Stomach (tissue), 4 donors: ENCODE data around the gene TNNI3K.

ENCODE experiments used
- EP300 ChIP-seq: sonication (generic); formaldehyde crosslinking; IDR thresholded peaks from one replicate; pipeline ENCODE4 v1.6.1; 2017; ENCODE audit warnings: antibody characterized with exemption
- POLR2A ChIP-seq, 4 donors: fragments of 450-650 bp; IDR thresholded peaks; one replicate each; pipeline ENCODE4 v1.6.1; 2016; ENCODE audit warnings: antibody characterized with exemption in 4 of 4, control low read depth in 2 of 4, mild to moderate bottlenecking in 1 of 4, moderate library complexity in 1 of 4
- TF ChIP-seq, protein P1 (sequence below), 7 experiments: fragments of 450-650 bp in 4 of 7; fragments of 200-600 bp in 3 of 7; sonication (generic) in 3 of 7; IDR thresholded peaks; one replicate each; pipeline ENCODE4 v1.5.1; 2016 to 2019; ENCODE audit warnings: antibody characterized with exemption in 7 of 7, control low read depth in 2 of 7, mild to moderate bottlenecking in 1 of 7

GRCh38 chr1:74334147-74334546 lies 99.0 kb downstream of the TNNI3K start:
- TF ChIP-seq POLR2A (IDR thresholded peaks at IDR 0.05) (no peak), EP300 (no peak)
- TF ChIP-seq, protein P1, sequence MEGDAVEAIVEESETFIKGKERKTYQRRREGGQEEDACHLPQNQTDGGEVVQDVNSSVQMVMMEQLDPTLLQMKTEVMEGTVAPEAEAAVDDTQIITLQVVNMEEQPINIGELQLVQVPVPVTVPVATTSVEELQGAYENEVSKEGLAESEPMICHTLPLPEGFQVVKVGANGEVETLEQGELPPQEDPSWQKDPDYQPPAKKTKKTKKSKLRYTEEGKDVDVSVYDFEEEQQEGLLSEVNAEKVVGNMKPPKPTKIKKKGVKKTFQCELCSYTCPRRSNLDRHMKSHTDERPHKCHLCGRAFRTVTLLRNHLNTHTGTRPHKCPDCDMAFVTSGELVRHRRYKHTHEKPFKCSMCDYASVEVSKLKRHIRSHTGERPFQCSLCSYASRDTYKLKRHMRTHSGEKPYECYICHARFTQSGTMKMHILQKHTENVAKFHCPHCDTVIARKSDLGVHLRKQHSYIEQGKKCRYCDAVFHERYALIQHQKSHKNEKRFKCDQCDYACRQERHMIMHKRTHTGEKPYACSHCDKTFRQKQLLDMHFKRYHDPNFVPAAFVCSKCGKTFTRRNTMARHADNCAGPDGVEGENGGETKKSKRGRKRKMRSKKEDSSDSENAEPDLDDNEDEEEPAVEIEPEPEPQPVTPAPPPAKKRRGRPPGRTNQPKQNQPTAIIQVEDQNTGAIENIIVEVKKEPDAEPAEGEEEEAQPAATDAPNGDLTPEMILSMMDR (IDR thresholded peaks at IDR 0.05): no peak
